ENCODE data around the gene OSBPL3. TPM values are rescaled to one million over a fixed set of nuclear protein-coding genes. Genes with fewer than 3 reads are reported as not detected.

The OSBPL3 gene
- total and polyA plus RNA-seq, 10 donors, result 10.3 to 33.9 (median 26.8) TPM

DNA sequence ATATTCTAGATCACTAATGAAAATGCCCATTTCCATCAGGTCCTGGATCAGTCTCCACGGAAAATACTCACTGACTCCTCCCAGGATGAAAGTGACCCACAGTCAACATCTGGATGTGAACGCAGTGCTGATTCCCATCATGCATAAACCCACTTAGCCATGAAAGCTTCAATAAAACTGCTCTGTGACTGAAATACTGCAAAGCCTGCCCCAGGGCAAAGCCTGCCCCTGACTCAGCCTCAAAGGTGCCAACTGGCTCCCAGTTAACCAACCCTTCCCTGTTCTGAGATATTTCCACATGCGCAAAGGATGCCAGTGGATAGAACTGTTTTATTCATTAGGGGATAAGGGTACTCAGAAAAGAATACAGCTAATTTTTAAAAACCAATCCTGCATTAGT is 24.0 kb downstream of the OSBPL3 start:
- WGBS, 5 donors, result 91 to 100% (median 96%) methylated on average over 3 of the region's 3 CpGs
- no peaks in the 10 kb centered on the region for H3K36me3 ChIP-seq
- peaks cover 0 to 29% (median 6%) of the 10 kb centered on the region in 6 donors for H3K4me1 ChIP-seq
- no peaks in the 10 kb centered on the region for H3K27me3 ChIP-seq (replicated peaks in 1 of 7)
- intact Hi-C loops (cut with DNase I; ENCODE audit: low total_unique reads), result no loop called here
- H3K27ac ChIP-seq, result no peak overlapping the region
- H3K9me3 ChIP-seq, result no peaks in the 10 kb centered on the region
- DNase-seq, result no peak
- no peak overlapping the region for H3K4me3 ChIP-seq
- TF ChIP-seq POLR2A (IDR thresholded peaks at IDR 0.05) (no peak), POLR2AphosphoS5 (IDR thresholded peaks at IDR 0.05) (no peak)
- TF ChIP-seq, protein P1, sequence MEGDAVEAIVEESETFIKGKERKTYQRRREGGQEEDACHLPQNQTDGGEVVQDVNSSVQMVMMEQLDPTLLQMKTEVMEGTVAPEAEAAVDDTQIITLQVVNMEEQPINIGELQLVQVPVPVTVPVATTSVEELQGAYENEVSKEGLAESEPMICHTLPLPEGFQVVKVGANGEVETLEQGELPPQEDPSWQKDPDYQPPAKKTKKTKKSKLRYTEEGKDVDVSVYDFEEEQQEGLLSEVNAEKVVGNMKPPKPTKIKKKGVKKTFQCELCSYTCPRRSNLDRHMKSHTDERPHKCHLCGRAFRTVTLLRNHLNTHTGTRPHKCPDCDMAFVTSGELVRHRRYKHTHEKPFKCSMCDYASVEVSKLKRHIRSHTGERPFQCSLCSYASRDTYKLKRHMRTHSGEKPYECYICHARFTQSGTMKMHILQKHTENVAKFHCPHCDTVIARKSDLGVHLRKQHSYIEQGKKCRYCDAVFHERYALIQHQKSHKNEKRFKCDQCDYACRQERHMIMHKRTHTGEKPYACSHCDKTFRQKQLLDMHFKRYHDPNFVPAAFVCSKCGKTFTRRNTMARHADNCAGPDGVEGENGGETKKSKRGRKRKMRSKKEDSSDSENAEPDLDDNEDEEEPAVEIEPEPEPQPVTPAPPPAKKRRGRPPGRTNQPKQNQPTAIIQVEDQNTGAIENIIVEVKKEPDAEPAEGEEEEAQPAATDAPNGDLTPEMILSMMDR (IDR thresholded peaks at IDR 0.05 in 8 of 11, conservative IDR thresholded peaks at IDR 0.05 in 3 of 11), result no peak

DNA sequence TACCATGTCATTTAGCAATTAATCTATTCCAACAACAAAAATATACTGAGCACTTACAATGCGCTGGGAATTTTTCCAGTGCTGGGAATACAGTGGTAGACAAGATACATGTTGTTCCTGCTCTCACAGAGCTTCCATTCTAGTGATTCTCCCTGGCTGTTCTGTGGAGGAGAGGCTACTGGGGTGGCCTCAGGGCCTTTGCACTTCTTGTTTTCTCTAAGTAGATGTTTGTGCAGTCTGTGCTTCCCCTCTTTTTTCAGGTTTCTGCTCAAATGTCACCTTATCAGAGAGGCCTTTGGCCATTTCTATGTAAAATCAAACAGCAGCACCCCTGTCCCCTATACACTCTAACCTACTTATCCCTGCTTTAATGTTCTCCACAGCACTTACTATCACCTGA is 24.7 kb downstream of the OSBPL3 start:
- Histone ChIP-seq H3K36me3 (no peaks in the 10 kb centered on the region), H3K4me1 (peaks cover 0 to 24% (median 2%) of the 10 kb centered on the region in 6 donors), H3K27me3 (replicated peaks in 1 of 7) (no peaks in the 10 kb centered on the region), H3K27ac (no peak overlapping the region), H3K4me3 (no peak overlapping the region), H3K9me3 (no peaks in the 10 kb centered on the region)
- DNase-seq, result no peak
- 91 to 100% (median 96%) methylated on average over 1 of the region's 1 CpG for WGBS, 5 donors
- TF ChIP-seq POLR2AphosphoS5 (IDR thresholded peaks at IDR 0.05), result no peak
- TF ChIP-seq, protein P1 (IDR thresholded peaks at IDR 0.05 in 8 of 11, conservative IDR thresholded peaks at IDR 0.05 in 3 of 11), result no peak
- TF ChIP-seq POLR2A (IDR thresholded peaks at IDR 0.05), result no peak
- intact Hi-C loops (cut with DNase I; ENCODE audit: low total_unique reads), result no loop called here

DNA sequence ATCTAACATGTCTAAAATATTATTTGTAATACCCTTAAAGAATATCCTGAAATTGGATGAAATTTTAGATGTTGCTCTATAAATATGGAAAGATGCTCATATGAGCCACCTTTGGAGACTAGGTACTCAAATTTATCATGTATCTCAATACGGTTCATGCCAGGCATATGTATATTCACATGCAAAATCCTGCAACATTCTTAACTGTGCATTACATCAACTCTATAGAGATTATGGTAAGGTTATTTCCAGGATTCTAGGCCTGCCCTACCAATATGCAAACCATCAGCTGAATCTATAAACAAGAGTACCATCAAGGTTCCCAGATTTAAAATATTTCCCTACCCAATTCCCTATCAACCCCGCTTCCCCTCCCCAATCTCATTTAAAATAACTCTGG is 27.5 kb downstream of the OSBPL3 start:
- no peaks in the 10 kb centered on the region for H3K9me3 ChIP-seq
- no peaks in the 10 kb centered on the region for H3K27me3 ChIP-seq (replicated peaks in 1 of 7)
- no peak for DNase-seq
- H3K36me3 ChIP-seq, result no peaks in the 10 kb centered on the region
- WGBS, 5 donors, result 87 to 99% (median 95%) methylated on average over 2 of the region's 2 CpGs
- no peak overlapping the region for H3K4me3 ChIP-seq
- peaks cover 0 to 25% (median 0%) of the 10 kb centered on the region in 6 donors for H3K4me1 ChIP-seq
- TF ChIP-seq POLR2AphosphoS5 (IDR thresholded peaks at IDR 0.05), result no peak
- intact Hi-C loops (cut with DNase I; ENCODE audit: low total_unique reads), result no loop called here
- no peak overlapping the region for H3K27ac ChIP-seq

DNA sequence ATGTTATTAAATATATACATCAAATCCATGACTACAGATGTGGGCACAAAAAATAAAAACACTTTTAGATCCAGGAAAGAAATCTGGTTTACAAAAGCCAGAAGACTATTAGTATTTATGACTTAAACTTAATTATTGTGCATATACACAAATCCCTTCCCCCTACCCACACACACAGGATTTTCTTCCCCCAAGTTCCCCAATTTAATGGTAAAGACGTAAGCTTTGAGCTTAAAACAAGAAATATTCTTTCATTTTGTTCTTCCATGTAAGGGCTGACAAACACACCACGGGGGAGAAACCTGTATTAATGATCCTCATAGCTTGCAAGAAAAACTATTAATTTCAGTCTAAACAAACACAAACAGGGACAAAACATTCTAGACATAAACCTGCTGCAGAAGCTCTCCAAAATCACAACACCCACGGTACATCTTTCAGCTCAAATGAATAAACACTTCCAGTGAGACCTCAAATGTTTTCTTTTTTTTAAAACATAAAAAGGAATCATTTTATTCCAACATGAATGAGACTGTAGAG is 28.5 kb downstream of the OSBPL3 start:
- Histone ChIP-seq H3K27ac (no peak overlapping the region), H3K4me3 (no peak overlapping the region), H3K36me3 (no peaks in the 10 kb centered on the region), H3K27me3 (replicated peaks in 1 of 7) (no peaks in the 10 kb centered on the region), H3K9me3 (no peaks in the 10 kb centered on the region), H3K4me1 (peaks cover 0 to 25% (median 0%) of the 10 kb centered on the region in 6 donors)
- 43 to 59% (median 47%) methylated on average over 3 of the region's 3 CpGs for WGBS, 5 donors
- TF ChIP-seq, protein P1 (IDR thresholded peaks at IDR 0.05 in 8 of 11, conservative IDR thresholded peaks at IDR 0.05 in 3 of 11), result no peak
- TF ChIP-seq POLR2AphosphoS5 (IDR thresholded peaks at IDR 0.05) (no peak), POLR2A (IDR thresholded peaks at IDR 0.05) (no peak)
- no peak for DNase-seq
- intact Hi-C loops (cut with DNase I; ENCODE audit: low total_unique reads), result no loop called here

DNA sequence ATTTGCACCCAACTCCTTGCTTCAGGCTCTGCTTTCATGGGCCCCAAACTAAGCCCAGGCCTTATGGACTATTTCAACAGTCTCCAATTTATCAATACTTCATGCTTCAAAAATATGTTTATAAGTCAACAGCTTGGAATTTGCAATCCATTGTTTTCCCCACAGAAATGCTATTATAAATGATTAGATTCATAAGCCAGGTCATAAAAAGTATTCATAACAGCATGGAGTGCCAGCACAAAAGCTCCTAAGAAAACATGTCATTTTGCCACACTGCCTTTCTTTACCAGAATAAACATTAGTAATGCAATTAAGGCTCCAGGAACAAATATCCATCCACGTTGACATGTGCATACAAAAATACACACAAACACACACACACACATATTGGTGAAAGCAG is 30.1 kb downstream of the OSBPL3 start:
- intact Hi-C loops (cut with DNase I; ENCODE audit: low total_unique reads), result no loop called here
- 0 to 94% (median 42%) methylated on average over 1 of the region's 1 CpG for WGBS, 5 donors
- H3K27me3 ChIP-seq (replicated peaks in 1 of 7), result no peaks in the 10 kb centered on the region
- H3K4me1 ChIP-seq, result peaks cover 0 to 25% (median 0%) of the 10 kb centered on the region in 6 donors
- no peaks in the 10 kb centered on the region for H3K9me3 ChIP-seq
- no peak for TF ChIP-seq POLR2A (IDR thresholded peaks at IDR 0.05)
- TF ChIP-seq, protein P1 (IDR thresholded peaks at IDR 0.05 in 8 of 11, conservative IDR thresholded peaks at IDR 0.05 in 3 of 11), result no peak
- TF ChIP-seq POLR2AphosphoS5 (IDR thresholded peaks at IDR 0.05), result no peak
- H3K36me3 ChIP-seq, result no peaks in the 10 kb centered on the region
- no peak overlapping the region for H3K4me3 ChIP-seq
- no peak for DNase-seq
- no peak overlapping the region for H3K27ac ChIP-seq
